Measurements from ENCODE around the gene REPS2.
A peak's percentile ranks its signal among the peaks of the same experiment; 100 is the strongest.

REPS2 gene

DNA sequence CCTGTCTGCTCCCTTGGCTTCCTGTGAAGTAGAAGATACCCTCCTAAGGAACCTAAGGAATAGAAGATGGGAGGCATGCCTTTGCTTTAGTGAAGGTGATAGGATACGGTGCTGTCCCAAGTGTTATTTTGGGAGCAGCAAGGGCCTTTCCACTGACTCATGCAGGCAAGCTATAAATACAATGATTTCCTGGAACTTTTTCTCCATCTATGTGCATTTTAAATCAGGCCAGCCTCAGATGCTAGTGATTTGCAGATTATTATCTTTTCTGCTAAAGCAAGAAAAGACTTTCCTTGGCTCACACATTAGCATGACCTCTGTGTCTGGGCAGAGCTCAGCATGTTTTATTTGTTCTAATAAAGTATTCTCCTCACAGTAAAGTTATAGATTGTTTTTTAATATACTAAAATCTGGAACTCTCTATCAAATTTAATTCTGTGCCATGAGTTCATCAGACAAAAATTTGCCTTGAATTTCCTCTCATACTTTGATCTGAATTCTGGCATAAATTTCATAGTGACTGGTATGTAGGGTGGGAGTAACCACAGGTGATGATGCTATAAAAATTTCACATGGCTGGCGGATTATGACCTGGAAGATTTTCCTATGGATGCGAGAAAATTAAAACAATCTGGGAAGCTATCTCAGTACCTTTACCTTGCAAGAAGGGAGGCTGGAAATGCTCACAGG is 131.7 kb downstream of the REPS2 start:
- TF ChIP-seq ARNT (IDR thresholded peaks at IDR 0.05) (no peak), BHLHE40 (IDR thresholded peaks at IDR 0.05; ENCODE audit: borderline replicate concordance) (no peak), TARDBP (IDR thresholded peaks at IDR 0.05) (no peak), ZNF384 (IDR thresholded peaks at IDR 0.05) (no peak), SP1 (IDR thresholded peaks at IDR 0.05) (no peak), L3MBTL2 (conservative IDR thresholded peaks at IDR 0.05) (no peak), FOXM1 (IDR thresholded peaks at IDR 0.05; ENCODE audit: borderline replicate concordance) (no peak), HDGF (IDR thresholded peaks at IDR 0.05; ENCODE audit: borderline replicate concordance) (no peak), LEF1 (IDR thresholded peaks at IDR 0.05; ENCODE audit: borderline replicate concordance) (no peak), SUZ12 (IDR thresholded peaks at IDR 0.05) (no peak), CTBP1 (IDR thresholded peaks at IDR 0.05; ENCODE audit: borderline replicate concordance) (no peak)
- TF ChIP-seq, protein P1, sequence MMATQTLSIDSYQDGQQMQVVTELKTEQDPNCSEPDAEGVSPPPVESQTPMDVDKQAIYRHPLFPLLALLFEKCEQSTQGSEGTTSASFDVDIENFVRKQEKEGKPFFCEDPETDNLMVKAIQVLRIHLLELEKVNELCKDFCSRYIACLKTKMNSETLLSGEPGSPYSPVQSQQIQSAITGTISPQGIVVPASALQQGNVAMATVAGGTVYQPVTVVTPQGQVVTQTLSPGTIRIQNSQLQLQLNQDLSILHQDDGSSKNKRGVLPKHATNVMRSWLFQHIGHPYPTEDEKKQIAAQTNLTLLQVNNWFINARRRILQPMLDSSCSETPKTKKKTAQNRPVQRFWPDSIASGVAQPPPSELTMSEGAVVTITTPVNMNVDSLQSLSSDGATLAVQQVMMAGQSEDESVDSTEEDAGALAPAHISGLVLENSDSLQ (IDR thresholded peaks at IDR 0.05): no peak
- CTCF ChIA-PET: no interaction called here
- POLR2A ChIA-PET: no interaction called here
- no peak for DNase-seq (ENCODE audit: extremely low spot score)

DNA sequence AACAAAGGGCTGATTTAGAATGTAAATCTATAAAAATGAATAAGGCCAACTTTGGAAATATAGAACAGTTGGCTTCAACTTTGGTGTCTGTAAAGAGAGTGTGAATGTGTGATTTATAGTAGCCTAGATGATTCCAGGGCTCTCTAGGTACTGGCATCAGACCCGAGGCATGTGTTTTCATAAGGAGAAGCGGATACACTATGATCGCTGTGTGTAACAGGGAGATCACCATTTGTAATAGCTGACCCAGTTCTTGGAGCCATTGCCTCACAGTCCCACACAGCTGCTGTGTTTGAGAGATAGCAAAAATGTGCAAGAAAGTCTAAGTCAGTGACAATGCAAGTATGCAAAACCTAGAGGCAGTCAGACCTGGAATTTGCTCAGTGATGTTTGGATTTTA is 135.1 kb downstream of the REPS2 start:
- no peak for TF ChIP-seq L3MBTL2 (conservative IDR thresholded peaks at IDR 0.05)
- TF ChIP-seq FOXK2 (IDR thresholded peaks at IDR 0.05): no peak
- TF ChIP-seq HDGF (IDR thresholded peaks at IDR 0.05; ENCODE audit: borderline replicate concordance): no peak
- no peak for TF ChIP-seq SP1 (IDR thresholded peaks at IDR 0.05)
- TF ChIP-seq ELF4 (IDR thresholded peaks at IDR 0.05): no peak
- no peak for TF ChIP-seq CTBP1 (IDR thresholded peaks at IDR 0.05; ENCODE audit: borderline replicate concordance)
- POLR2A ChIA-PET: no interaction called here
- CTCF ChIA-PET: interaction anchor here (1.6 to 1.9 kb wide), 2 partner anchors 73 to 198 kb away, joined by 6 to 7 read pairs; no protein-coding TSS in a partner anchor
- DNase-seq (ENCODE audit: extremely low spot score): no peak

DNA sequence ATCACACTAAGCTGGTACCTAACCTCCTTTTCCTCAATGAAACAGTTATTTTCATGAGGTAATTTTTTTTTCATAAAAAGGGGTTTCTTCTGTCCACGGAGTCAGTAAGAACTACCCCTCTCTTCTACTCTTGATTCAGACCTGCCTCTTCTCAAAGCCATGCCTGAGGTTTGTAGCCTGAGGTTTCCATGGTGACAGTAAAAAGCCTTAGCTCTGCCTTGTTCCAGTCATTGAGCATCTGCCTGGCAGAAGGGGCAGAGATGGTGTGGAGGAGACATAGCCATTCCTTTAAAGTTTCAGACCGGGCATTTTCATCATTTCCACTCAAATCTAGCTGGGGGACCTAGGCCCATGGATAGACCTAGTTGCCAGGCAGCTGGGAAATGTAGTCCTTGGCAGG is 135.5 kb downstream of the REPS2 start:
- TF ChIP-seq HDGF (IDR thresholded peaks at IDR 0.05; ENCODE audit: borderline replicate concordance) (no peak), TARDBP (IDR thresholded peaks at IDR 0.05) (no peak), FOXK2 (IDR thresholded peaks at IDR 0.05) (no peak), ARNT (IDR thresholded peaks at IDR 0.05) (no peak), CTBP1 (IDR thresholded peaks at IDR 0.05; ENCODE audit: borderline replicate concordance) (no peak), L3MBTL2 (conservative IDR thresholded peaks at IDR 0.05) (no peak), FOXM1 (IDR thresholded peaks at IDR 0.05; ENCODE audit: borderline replicate concordance) (no peak), SP1 (IDR thresholded peaks at IDR 0.05) (no peak), SUZ12 (IDR thresholded peaks at IDR 0.05) (no peak), ZNF384 (IDR thresholded peaks at IDR 0.05) (no peak), BHLHE40 (IDR thresholded peaks at IDR 0.05; ENCODE audit: borderline replicate concordance) (no peak), FOXA1 (IDR thresholded peaks at IDR 0.05) (no peak), LEF1 (IDR thresholded peaks at IDR 0.05; ENCODE audit: borderline replicate concordance) (no peak), ELF4 (IDR thresholded peaks at IDR 0.05) (no peak)
- POLR2A ChIA-PET: no interaction called here
- DNase-seq (ENCODE audit: extremely low spot score): no peak
- CTCF ChIA-PET: interaction anchor here (1.6 to 1.9 kb wide), 5 partner anchors 10 to 199 kb away, joined by 5 to 7 read pairs (median 7); no protein-coding TSS in a partner anchor

DNA sequence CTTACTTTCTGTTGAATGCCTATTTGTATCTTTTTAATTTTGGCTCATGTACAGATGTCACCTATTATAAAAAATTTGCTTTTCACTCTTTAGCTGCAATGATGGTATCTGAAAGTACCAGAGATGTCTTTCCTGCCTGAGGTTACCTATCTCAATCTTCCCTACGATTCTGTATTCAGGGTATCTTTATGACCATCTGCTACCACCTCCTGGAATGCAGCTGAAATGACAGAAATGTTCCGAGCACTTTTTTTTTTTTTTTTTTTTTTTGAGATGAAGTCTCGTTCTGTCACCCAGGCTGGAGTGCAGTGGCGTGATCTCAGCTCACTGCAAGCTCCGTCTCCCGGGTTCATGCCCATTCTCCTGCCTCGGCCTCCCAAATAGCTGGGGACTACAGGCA is 136.4 kb downstream of the REPS2 start:
- ChIA-PET CTCF (interaction anchor here (1.1 to 1.9 kb wide), 6 partner anchors 9 to 199 kb away, joined by 3 to 7 read pairs (median 6); no protein-coding TSS in a partner anchor), POLR2A (no interaction called here)
- TF ChIP-seq ZNF384 (IDR thresholded peaks at IDR 0.05) (peak; percentile 96), NFRKB (IDR thresholded peaks at IDR 0.05) (no peak), TARDBP (IDR thresholded peaks at IDR 0.05) (no peak)

DNA sequence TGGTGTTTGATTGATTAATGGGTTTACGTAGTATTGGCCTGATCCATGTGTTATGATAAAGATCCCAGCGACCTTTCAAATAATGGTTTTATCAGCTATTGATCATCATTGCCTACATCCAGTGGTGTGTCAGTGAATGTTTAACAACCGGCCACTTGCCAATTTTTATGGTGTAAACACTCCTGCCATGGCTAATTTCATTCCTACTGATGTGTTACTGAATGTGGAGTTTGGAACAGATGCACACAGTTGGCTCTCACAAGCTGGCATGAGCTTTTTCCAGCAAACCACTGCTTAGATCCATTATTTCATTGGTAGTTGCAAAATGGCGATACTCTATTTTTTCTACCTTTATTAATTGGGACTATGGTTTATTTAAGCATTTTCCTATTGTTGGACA is 139.9 kb downstream of the REPS2 start:
- POLR2A ChIA-PET: no interaction called here
- no peak for TF ChIP-seq HDGF (IDR thresholded peaks at IDR 0.05; ENCODE audit: borderline replicate concordance)
- TF ChIP-seq LEF1 (IDR thresholded peaks at IDR 0.05; ENCODE audit: borderline replicate concordance): no peak
- no peak for TF ChIP-seq BHLHE40 (IDR thresholded peaks at IDR 0.05; ENCODE audit: borderline replicate concordance)
- no peak for TF ChIP-seq FOXM1 (IDR thresholded peaks at IDR 0.05; ENCODE audit: borderline replicate concordance)
- TF ChIP-seq SUZ12 (IDR thresholded peaks at IDR 0.05): no peak
- TF ChIP-seq NFRKB (IDR thresholded peaks at IDR 0.05): no peak
- no peak for TF ChIP-seq SP1 (IDR thresholded peaks at IDR 0.05)
- TF ChIP-seq, protein P1 (IDR thresholded peaks at IDR 0.05): no peak
- TF ChIP-seq CTBP1 (IDR thresholded peaks at IDR 0.05; ENCODE audit: borderline replicate concordance): no peak
- no peak for TF ChIP-seq FOXA1 (IDR thresholded peaks at IDR 0.05)
- no peak for TF ChIP-seq ARNT (IDR thresholded peaks at IDR 0.05)
- TF ChIP-seq TARDBP (IDR thresholded peaks at IDR 0.05): no peak
- DNase-seq (ENCODE audit: extremely low spot score): no peak
- CTCF ChIA-PET: no interaction called here

More for the DNA sequence above, 136.4 kb downstream of the REPS2 start:
- DNase-seq (ENCODE audit: extremely low spot score): peak; percentile 49

DNA sequence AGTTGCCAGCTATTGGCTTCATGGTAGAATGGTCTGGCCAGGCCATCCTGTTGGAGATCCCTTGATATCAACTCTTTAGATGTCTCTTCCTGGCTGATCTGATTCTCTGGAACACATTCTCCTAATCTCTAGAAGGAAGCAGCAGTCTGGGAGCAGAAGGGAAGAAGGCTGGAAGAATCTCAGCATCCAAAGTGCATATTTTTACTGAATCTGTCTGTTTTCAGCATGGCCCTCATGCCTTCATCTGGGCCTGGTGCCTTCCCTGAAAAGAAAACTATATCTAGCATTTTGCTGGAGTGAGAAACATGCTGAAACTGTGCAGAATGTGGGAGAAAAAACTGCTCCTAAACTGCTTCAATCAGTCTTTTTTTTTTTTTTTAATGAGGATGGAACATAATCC is 148.7 kb downstream of the REPS2 start:
- no peak for TF ChIP-seq ZNF384 (IDR thresholded peaks at IDR 0.05)
- TF ChIP-seq, protein P1 (IDR thresholded peaks at IDR 0.05): no peak
- CTCF ChIA-PET: interaction anchor here (0.7 kb wide), 1 partner anchor 268 kb away, joined by 3 read pairs; no protein-coding TSS in a partner anchor
- DNase-seq (ENCODE audit: extremely low spot score): no peak
- POLR2A ChIA-PET: no interaction called here
